Duodenal mucosa (tissue), 2 donors: ENCODE measurements around the gene ZNF662.

Experiments used
- H3K27ac ChIP-seq: one replicate; pipeline ENCODE4 v1.7.0; 2013; ENCODE audit warnings: low read depth, low read length
- H3K27me3 ChIP-seq, 2 donors: one replicate each; pipeline ENCODE4 v1.7.0; 2013; ENCODE audit warnings: low read length in 2 of 2, control low read depth in 1 of 2; ENCODE audit not compliant: insufficient read depth in 2 of 2, control insufficient read depth in 1 of 2
- H3K36me3 ChIP-seq, 2 donors: one replicate each; pipeline ENCODE4 v1.7.0; 2013; ENCODE audit warnings: low read length in 2 of 2, control low read depth in 1 of 2; ENCODE audit not compliant: insufficient read depth in 2 of 2, control insufficient read depth in 1 of 2
- H3K4me1 ChIP-seq, 2 donors: one replicate each; pipeline ENCODE4 v1.7.0; 2013; ENCODE audit warnings: low read length in 2 of 2, control low read depth in 1 of 2; ENCODE audit not compliant: insufficient read depth in 2 of 2, control insufficient read depth in 1 of 2
- H3K4me3 ChIP-seq, 2 donors: one replicate each; pipeline ENCODE4 v1.7.0; 2013; ENCODE audit warnings: low read length in 2 of 2, low read depth in 1 of 2
- H3K9ac ChIP-seq, 2 donors: one replicate each; pipeline ENCODE4 v1.7.0; 2013; ENCODE audit warnings: low read length in 2 of 2, low read depth in 1 of 2
- H3K9me3 ChIP-seq, 2 donors: one replicate each; pipeline ENCODE4 v1.7.0; 2013; ENCODE audit warnings: low read length in 2 of 2, control low read depth in 1 of 2; ENCODE audit not compliant: control insufficient read depth in 1 of 2

The ZNF662 gene

DNA sequence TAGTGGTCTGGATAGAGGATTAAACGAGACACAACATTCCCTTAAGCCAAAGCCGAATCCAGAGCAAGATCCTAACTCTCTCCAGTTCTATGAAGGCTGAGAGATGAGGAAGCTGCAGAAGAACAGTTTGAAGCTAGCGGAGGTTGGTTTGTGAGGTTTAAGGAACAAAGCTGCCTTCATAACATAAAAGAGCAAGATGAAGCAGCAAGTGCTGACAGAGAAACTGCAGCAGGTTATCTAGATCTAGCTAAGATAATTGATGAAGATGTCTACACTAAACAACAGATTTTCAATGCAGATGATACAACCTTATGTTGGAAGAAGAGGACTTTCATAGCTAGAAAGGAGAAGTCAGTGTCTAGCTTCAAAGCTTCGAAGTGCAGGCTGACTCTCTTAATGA, 58.3 kb downstream of the ZNF662 start:
- Histone ChIP-seq H3K4me1 (no peaks in the 10 kb centered on the region), H3K4me3 (no peak overlapping the region), H3K27me3 (peaks cover 0 to 3% of the 10 kb centered on the region in 2 donors), H3K36me3 (no peaks in the 10 kb centered on the region), H3K27ac (no peak overlapping the region), H3K9me3 (no peaks in the 10 kb centered on the region), H3K9ac (no peak overlapping the region)
